Measurements from ENCODE around the gene ANKRD31. TPM values are rescaled to one million over a fixed set of nuclear protein-coding genes. Genes with fewer than 3 reads are reported as not detected.

Gene ANKRD31
- total RNA-seq, 1 experiment from 2014 or later = 0.66 TPM

GRCh38 chr5:75028090-75028489 is 208.6 kb downstream of the ANKRD31 start:
- Histone ChIP-seq H3K4me3 (ENCODE audit: low read depth, low read length) (no peak overlapping the region), H3K4me1 (no peaks in the 10 kb centered on the region), H3K9me3 (no peaks in the 10 kb centered on the region), H3K36me3 (ENCODE audit: control insufficient read depth, insufficient read depth, low read length) (no peaks in the 10 kb centered on the region), H3K27me3 (replicated peaks; ENCODE audit: control insufficient read depth, insufficient read depth, low read length) (no peaks in the 10 kb centered on the region)
- Mint-ChIP-seq H3K27me3 (ENCODE audit: insufficient read depth, unreplicated experiment) (no peaks in the 10 kb centered on the region), H3K4me1 (ENCODE audit: low read depth, unreplicated experiment) (no peaks in the 10 kb centered on the region), H3K36me3 (ENCODE audit: insufficient read depth, unreplicated experiment) (no peaks in the 10 kb centered on the region), H3K27ac (ENCODE audit: unreplicated experiment) (no peak overlapping the region), H3K9me3 (ENCODE audit: unreplicated experiment) (no peaks in the 10 kb centered on the region), H3K4me3 (ENCODE audit: unreplicated experiment) (no peak overlapping the region)
- intact Hi-C loops (cut with micrococcal nuclease; ENCODE audit: unreplicated experiment) = no loop called here
- POLR2A ChIA-PET = no interaction called here
- CTCF ChIA-PET = no interaction called here
- no TSS peak for BruUV-seq (replicated peaks)
- DNase-seq = no peak
- TF ChIP-seq CTCF (IDR thresholded peaks at IDR 0.05; ENCODE audit: insufficient read depth in 1 of 2, low read depth in 1 of 2, low read length in 1 of 2, severe bottlenecking in 1 of 2, unreplicated experiment in 1 of 2) = no peak

GRCh38 chr5:75023368-75024159 is 213.1 kb downstream of the ANKRD31 start:
- no peak for TF ChIP-seq CTCF (IDR thresholded peaks at IDR 0.05; ENCODE audit: insufficient read depth in 1 of 2, low read depth in 1 of 2, low read length in 1 of 2, severe bottlenecking in 1 of 2, unreplicated experiment in 1 of 2)
- ChIA-PET POLR2A (no interaction called here), CTCF (no interaction called here)
- H3K27ac Mint-ChIP-seq (ENCODE audit: unreplicated experiment) = no peak overlapping the region
- no peaks in the 10 kb centered on the region for H3K4me1 ChIP-seq
- no peaks in the 10 kb centered on the region for H3K27me3 Mint-ChIP-seq (ENCODE audit: insufficient read depth, unreplicated experiment)
- no peaks in the 10 kb centered on the region for H3K36me3 Mint-ChIP-seq (ENCODE audit: insufficient read depth, unreplicated experiment)
- H3K4me3 ChIP-seq (ENCODE audit: low read depth, low read length) = no peak overlapping the region
- no peak for DNase-seq
- H3K9me3 Mint-ChIP-seq (ENCODE audit: unreplicated experiment) = no peaks in the 10 kb centered on the region
- no peaks in the 10 kb centered on the region for H3K27me3 ChIP-seq (replicated peaks; ENCODE audit: control insufficient read depth, insufficient read depth, low read length)
- no peaks in the 10 kb centered on the region for H3K36me3 ChIP-seq (ENCODE audit: control insufficient read depth, insufficient read depth, low read length)
- intact Hi-C loops (cut with micrococcal nuclease; ENCODE audit: unreplicated experiment) = no loop called here
- no peaks in the 10 kb centered on the region for H3K9me3 ChIP-seq
- BruUV-seq (replicated peaks) = no TSS peak
- no peak overlapping the region for H3K4me3 Mint-ChIP-seq (ENCODE audit: unreplicated experiment)
- H3K4me1 Mint-ChIP-seq (ENCODE audit: low read depth, unreplicated experiment) = peaks cover 6% of the 10 kb centered on the region

GRCh38 chr5:75021800-75022199 is 214.9 kb downstream of the ANKRD31 start:
- Histone ChIP-seq H3K27me3 (replicated peaks; ENCODE audit: control insufficient read depth, insufficient read depth, low read length) (no peaks in the 10 kb centered on the region), H3K36me3 (ENCODE audit: control insufficient read depth, insufficient read depth, low read length) (no peaks in the 10 kb centered on the region), H3K4me3 (ENCODE audit: low read depth, low read length) (no peak overlapping the region), H3K9me3 (no peaks in the 10 kb centered on the region), H3K4me1 (no peaks in the 10 kb centered on the region)
- no peak for DNase-seq
- Mint-ChIP-seq H3K27me3 (ENCODE audit: insufficient read depth, unreplicated experiment) (no peaks in the 10 kb centered on the region), H3K9me3 (ENCODE audit: unreplicated experiment) (no peaks in the 10 kb centered on the region), H3K27ac (ENCODE audit: unreplicated experiment) (no peak overlapping the region), H3K4me3 (ENCODE audit: unreplicated experiment) (no peak overlapping the region), H3K36me3 (ENCODE audit: insufficient read depth, unreplicated experiment) (no peaks in the 10 kb centered on the region), H3K4me1 (ENCODE audit: low read depth, unreplicated experiment) (peaks cover 6% of the 10 kb centered on the region)
- BruUV-seq (replicated peaks) = no TSS peak
- POLR2A ChIA-PET = no interaction called here
- CTCF ChIA-PET = no interaction called here
- intact Hi-C loops (cut with micrococcal nuclease; ENCODE audit: unreplicated experiment) = no loop called here
- no peak for TF ChIP-seq CTCF (IDR thresholded peaks at IDR 0.05; ENCODE audit: insufficient read depth in 1 of 2, low read depth in 1 of 2, low read length in 1 of 2, severe bottlenecking in 1 of 2, unreplicated experiment in 1 of 2)

Measured in Caco-2 (cell line).